PC-9 (cell line): ENCODE results near the gene LPAR4. TPM values are rescaled to one million over a fixed set of nuclear protein-coding genes. Genes with fewer than 3 reads are reported as not detected.

Source experiments
- BruUV-seq: library from RNA; stranded (reverse); fragments of 400-500 nt; replicated peaks from 2 replicates; lab custom pipeline; 2021; lab: Mats Ljungman, UMichigan
- CTCF ChIA-PET: fragments of 300-600 bp; sonication (Branson Sonifier 250); formaldehyde crosslinking; loops from one replicate; lab custom pipeline; 2022; ENCODE audit warnings: antibody characterized with exemption; lab: Charles Lee
- POLR2A ChIA-PET: fragments of 300-600 bp; sonication (Branson Sonifier 250); formaldehyde crosslinking; loops from one replicate; lab custom pipeline; 2022; ENCODE audit warnings: antibody characterized with exemption; ENCODE audit not compliant: unreplicated experiment; lab: Charles Lee
- DNase-seq, 2 experiments: peaks; one replicate each; pipeline versions ENCODE4 v3.0.0 to v3.0.0-alpha.2; 2015 to 2022; ENCODE audit warnings: mixed read lengths in 1 of 2
- H2AFZ ChIP-seq: fragments of 200-600 bp; sonication (generic); 2 replicates; pipeline ENCODE4 v1.8.1; 2017; ENCODE audit warnings: antibody characterized with exemption
- H3F3A ChIP-seq: fragments of 200-600 bp; sonication (generic); 2 replicates; pipeline ENCODE4 v1.8.1; 2017; ENCODE audit warnings: antibody characterized with exemption, mild to moderate bottlenecking, low read depth; ENCODE audit not compliant: insufficient read depth
- H3K27ac ChIP-seq: fragments of 200-600 bp; sonication (generic); 2 replicates; pipeline ENCODE4 v1.6.1; 2016; ENCODE audit warnings: mixed run types
- H3K27me3 ChIP-seq: fragments of 200-600 bp; sonication (generic); 2 replicates; pipeline ENCODE4 v1.6.1; 2016; ENCODE audit warnings: low read depth, mixed run types; ENCODE audit not compliant: insufficient read depth
- H3K36me3 ChIP-seq: fragments of 200-600 bp; sonication (generic); 2 replicates; pipeline ENCODE4 v1.6.1; 2016; ENCODE audit warnings: low read depth, mixed run types
- H3K4me1 ChIP-seq: fragments of 200-600 bp; sonication (generic); replicated peaks from 2 replicates; pipeline ENCODE4 v1.6.1; 2016; ENCODE audit warnings: mixed run types; ENCODE audit not compliant: insufficient read depth
- H3K4me2 ChIP-seq: fragments of 200-600 bp; sonication (generic); 2 replicates; pipeline ENCODE4 v1.6.1; 2017; ENCODE audit warnings: mixed run types
- H3K4me3 ChIP-seq: fragments of 200-600 bp; sonication (generic); 2 replicates; pipeline ENCODE4 v1.6.1; 2016; ENCODE audit warnings: mixed run types
- H3K79me2 ChIP-seq: fragments of 200-600 bp; sonication (generic); 2 replicates; pipeline ENCODE4 v1.6.1; 2017; ENCODE audit warnings: low read depth, mixed run types
- H3K9me2 ChIP-seq: fragments of 200-600 bp; sonication (generic); 2 replicates; pipeline ENCODE4 v1.8.1; 2017; ENCODE audit warnings: mild to moderate bottlenecking; ENCODE audit not compliant: insufficient read depth
- H3K9me3 ChIP-seq: fragments of 200-600 bp; sonication (generic); 2 replicates; pipeline ENCODE4 v1.8.1; 2016; ENCODE audit warnings: low read depth; ENCODE audit not compliant: insufficient read depth
- H4K20me1 ChIP-seq: fragments of 200-600 bp; sonication (generic); 2 replicates; pipeline ENCODE4 v1.8.1; 2017; ENCODE audit not compliant: insufficient read depth
- EZH2 ChIP-seq: fragments of 200-600 bp; sonication (generic); IDR thresholded peaks from 2 replicates; pipeline ENCODE4 v1.8.0; 2017; ENCODE audit warnings: antibody characterized with exemption, low read depth
- intact Hi-C: fragments of 100-400 bp; cut with micrococcal nuclease; formaldehyde crosslinking; loops from one replicate; pipeline ENCODE4 v1.10.0; 2022; ENCODE audit not compliant: unreplicated experiment
- total RNA-seq: library from RNA; stranded (reverse); gene quantifications from 2 replicates; pipeline ENCODE4 v1.2.3, GENCODE V29; 2021
- TF ChIP-seq, protein P1 (sequence below): fragments of 200-600 bp; sonication (generic); conservative IDR thresholded peaks from 2 replicates; pipeline ENCODE4 v1.6.1; 2017; ENCODE audit warnings: mixed run types, antibody characterized with exemption, mild to moderate bottlenecking, moderate library complexity

The LPAR4 gene
- total RNA-seq, 1 experiment from 2014 or later, result not detected

DNA sequence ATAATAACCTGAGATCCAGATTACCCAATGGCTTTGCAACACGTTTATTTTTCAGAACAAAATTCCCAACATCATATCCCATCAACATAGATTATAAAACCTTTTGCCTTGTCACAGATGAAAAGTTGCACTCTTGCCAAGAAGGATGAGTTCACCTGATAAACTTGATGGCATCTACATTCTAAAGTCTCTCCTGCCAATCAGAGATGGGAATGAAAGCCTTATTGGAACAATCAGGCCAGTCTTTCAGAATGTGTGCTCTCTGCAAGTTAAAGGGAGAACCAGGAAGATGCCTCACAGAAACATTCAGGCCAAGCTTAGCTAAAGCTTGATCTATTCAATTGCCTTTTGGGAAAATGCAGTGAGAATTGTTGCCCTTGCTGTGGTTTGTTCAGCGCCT, 1.3 kb downstream of the LPAR4 start:
- H3K79me2 ChIP-seq, result no peaks in the 10 kb centered on the region
- DNase-seq, result no peak
- BruUV-seq, result no TSS peak
- no peaks in the 10 kb centered on the region for H3K27me3 ChIP-seq
- H3K4me1 ChIP-seq, result no peaks in the 10 kb centered on the region
- POLR2A ChIA-PET, result no interaction called here
- H3K36me3 ChIP-seq, result no peaks in the 10 kb centered on the region
- H3K4me3 ChIP-seq, result no peak overlapping the region
- H2AFZ ChIP-seq, result no peak overlapping the region
- no peaks in the 10 kb centered on the region for H3K9me2 ChIP-seq
- no peak overlapping the region for H3K4me2 ChIP-seq
- no peaks in the 10 kb centered on the region for H3K9me3 ChIP-seq
- no peak overlapping the region for H3K27ac ChIP-seq
- CTCF ChIA-PET, result no interaction called here
- no peak for TF ChIP-seq EZH2
- TF ChIP-seq, protein P1, sequence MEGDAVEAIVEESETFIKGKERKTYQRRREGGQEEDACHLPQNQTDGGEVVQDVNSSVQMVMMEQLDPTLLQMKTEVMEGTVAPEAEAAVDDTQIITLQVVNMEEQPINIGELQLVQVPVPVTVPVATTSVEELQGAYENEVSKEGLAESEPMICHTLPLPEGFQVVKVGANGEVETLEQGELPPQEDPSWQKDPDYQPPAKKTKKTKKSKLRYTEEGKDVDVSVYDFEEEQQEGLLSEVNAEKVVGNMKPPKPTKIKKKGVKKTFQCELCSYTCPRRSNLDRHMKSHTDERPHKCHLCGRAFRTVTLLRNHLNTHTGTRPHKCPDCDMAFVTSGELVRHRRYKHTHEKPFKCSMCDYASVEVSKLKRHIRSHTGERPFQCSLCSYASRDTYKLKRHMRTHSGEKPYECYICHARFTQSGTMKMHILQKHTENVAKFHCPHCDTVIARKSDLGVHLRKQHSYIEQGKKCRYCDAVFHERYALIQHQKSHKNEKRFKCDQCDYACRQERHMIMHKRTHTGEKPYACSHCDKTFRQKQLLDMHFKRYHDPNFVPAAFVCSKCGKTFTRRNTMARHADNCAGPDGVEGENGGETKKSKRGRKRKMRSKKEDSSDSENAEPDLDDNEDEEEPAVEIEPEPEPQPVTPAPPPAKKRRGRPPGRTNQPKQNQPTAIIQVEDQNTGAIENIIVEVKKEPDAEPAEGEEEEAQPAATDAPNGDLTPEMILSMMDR, result no peak
- no peaks in the 10 kb centered on the region for H4K20me1 ChIP-seq
- H3F3A ChIP-seq, result no peaks in the 10 kb centered on the region
- intact Hi-C loops, result no loop called here

DNA sequence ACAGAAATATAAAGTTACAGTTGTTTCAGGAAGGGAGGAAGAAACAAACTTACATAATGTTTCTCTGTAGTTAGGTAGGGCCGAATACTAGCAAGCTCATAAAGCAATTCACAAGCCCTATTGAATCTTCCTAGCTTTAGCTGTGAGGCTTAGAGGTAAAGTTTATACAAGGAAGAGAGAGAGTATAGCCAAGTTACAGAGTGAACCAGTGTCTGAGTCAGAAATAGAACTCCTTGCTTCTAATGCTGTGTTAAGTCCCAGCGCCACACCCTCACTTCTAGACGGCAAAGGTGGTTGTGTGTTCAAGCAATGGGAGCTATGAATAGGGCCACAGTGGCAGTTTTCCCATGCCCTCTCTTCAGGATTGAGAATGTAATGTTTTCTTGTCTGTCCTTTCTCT, 6.1 kb downstream of the LPAR4 start:
- ChIA-PET POLR2A (no interaction called here), CTCF (no interaction called here)
- no peak overlapping the region for H2AFZ ChIP-seq
- no peaks in the 10 kb centered on the region for H3K4me1 ChIP-seq
- no peak overlapping the region for H3K4me2 ChIP-seq
- intact Hi-C loops, result no loop called here
- H3F3A ChIP-seq, result no peaks in the 10 kb centered on the region
- DNase-seq, result no peak
- no peaks in the 10 kb centered on the region for H3K79me2 ChIP-seq
- no peak for TF ChIP-seq EZH2
- TF ChIP-seq, protein P1, result no peak
- BruUV-seq, result no TSS peak
- H3K9me2 ChIP-seq, result no peaks in the 10 kb centered on the region
- no peaks in the 10 kb centered on the region for H3K36me3 ChIP-seq
- no peak overlapping the region for H3K4me3 ChIP-seq
- no peaks in the 10 kb centered on the region for H3K9me3 ChIP-seq
- no peak overlapping the region for H3K27ac ChIP-seq
- H4K20me1 ChIP-seq, result no peaks in the 10 kb centered on the region
- H3K27me3 ChIP-seq, result no peaks in the 10 kb centered on the region

DNA sequence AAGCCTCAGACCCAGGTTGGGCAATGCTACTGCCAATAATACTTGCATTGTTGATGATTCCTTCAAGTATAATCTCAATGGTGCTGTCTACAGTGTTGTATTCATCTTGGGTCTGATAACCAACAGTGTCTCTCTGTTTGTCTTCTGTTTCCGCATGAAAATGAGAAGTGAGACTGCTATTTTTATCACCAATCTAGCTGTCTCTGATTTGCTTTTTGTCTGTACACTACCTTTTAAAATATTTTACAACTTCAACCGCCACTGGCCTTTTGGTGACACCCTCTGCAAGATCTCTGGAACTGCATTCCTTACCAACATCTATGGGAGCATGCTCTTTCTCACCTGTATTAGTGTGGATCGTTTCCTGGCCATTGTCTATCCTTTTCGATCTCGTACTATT, 7.4 kb downstream of the LPAR4 start:
- Histone ChIP-seq H3F3A (no peaks in the 10 kb centered on the region), H3K27ac (no peak overlapping the region), H3K4me1 (no peaks in the 10 kb centered on the region), H2AFZ (no peak overlapping the region), H3K27me3 (no peaks in the 10 kb centered on the region), H3K9me2 (no peaks in the 10 kb centered on the region), H3K79me2 (no peaks in the 10 kb centered on the region), H3K36me3 (no peaks in the 10 kb centered on the region), H3K4me2 (no peak overlapping the region), H3K9me3 (no peaks in the 10 kb centered on the region), H3K4me3 (no peak overlapping the region), H4K20me1 (no peaks in the 10 kb centered on the region)
- TF ChIP-seq, protein P1, result no peak
- TF ChIP-seq EZH2, result no peak
- ChIA-PET POLR2A (no interaction called here), CTCF (no interaction called here)
- intact Hi-C loops, result no loop called here
- BruUV-seq, result no TSS peak
- no peak for DNase-seq
